CD4-positive, alpha-beta T cell treated with Interleukin-17A for 1 hour (primary cell): ENCODE results near the gene UBXN11.

Source experiments
- DNase-seq: peaks from one replicate; pipeline ENCODE4 v3.0.0-alpha.2; 2020

Gene UBXN11

DNA sequence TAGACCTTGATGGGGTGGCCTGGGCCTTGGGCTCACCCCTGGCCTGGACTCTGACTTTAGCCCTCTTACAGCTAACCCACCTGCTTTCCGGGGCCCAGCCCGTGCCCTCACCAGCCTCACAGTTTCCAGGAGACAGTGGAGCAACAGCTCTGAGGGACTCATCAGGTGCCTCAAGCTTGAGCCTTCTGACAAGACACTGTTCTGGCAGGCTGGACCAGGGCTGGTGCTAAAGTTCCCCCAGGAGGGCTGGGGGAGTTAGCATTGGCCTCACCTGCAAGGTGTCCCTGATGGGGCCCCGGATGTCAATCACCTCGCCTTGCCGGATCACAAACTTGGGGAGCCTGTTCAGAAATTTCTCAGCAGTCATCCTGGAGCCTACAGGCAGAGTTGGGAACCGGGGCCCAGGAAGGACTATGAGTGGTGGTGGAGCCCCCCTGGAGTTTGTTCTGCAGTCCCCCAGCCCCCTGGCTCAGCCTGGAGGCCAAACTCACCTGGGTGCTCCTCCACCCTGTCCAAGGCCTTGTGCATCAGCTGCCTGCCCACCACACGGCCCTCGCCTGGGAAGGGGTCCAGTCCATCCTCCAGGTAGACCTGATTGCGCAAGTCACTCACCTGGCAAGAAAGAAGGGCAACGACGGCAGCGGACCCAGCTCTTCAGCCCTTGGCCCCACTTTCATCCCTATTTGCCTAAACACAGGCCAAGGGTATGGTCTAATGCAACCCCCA is 22.4 kb downstream of the UBXN11 start:
- no peak for DNase-seq

DNA sequence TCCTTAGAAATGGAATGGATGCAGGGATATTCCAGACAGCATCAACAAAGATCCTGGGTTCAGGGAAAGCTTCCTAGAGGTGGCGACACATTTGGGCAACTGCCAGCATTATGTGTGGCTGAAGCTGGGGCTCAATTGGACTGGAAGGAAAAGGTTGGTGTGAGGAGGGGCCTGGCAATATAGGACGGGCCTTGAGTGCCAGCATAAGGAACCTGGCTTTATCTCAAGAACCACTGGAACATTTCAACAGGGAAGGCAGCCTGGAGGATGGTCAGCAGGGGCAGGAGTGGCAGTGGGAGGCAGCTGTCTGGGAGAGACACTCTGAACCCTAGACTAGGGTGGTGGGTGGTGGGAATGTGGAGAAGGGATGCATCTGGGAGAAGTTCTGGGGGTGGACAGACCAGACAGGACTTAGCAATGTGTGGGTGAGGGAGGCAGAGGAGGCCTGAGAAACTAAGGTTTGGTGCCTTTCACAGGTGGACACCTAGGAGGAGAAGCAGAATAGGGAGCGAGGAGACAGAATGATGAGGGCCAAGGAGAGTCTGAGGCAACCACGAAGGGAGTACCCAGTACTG is 23.1 kb downstream of the UBXN11 start:
- no peak for DNase-seq

DNA sequence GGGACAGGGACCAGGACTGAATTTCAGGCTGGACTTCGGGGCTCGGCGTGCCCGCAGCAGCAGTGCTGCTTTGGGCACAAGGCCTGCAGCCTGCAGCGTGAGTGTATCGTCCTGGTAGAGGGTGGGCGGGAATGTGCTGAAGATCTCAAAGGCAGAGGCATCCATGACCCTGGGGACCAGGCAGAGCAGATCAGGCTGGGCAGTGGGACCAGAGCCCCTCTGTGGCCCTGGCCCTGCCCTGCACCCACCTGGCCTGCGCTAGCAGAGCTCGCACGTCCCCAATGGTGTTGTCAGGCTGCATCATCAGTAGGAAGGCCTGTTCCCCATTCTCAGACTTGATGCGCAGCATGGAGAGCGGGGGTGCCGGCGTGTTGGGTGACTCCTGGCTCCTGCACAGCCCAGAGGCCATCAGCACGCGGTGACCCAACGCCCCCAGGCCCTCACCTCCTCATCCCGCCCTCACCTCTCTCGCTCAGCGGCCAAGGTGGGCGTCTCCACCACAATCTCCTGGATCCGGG is 24.0 kb downstream of the UBXN11 start:
- no peak for DNase-seq

DNA sequence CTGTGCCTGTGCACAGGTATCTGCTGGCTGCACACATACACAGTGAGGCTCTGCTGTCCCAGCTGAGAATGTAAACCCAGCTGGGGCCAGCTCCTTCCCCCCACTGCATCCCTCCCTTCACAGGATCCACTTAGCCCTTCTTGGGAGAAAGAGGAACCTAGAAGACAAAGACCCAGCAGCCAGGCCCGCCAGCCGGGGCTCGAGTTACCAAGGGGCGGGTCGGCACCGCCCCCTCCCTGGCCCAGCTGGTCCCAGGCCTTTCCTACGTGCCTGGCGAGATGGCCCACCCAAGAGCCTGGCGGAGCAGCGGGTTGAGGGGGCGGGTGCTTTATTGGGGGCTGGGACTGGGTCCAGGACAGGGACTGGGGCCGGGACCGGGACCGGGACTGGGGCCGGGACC is 24.5 kb downstream of the UBXN11 start:
- DNase-seq, result no peak

DNA sequence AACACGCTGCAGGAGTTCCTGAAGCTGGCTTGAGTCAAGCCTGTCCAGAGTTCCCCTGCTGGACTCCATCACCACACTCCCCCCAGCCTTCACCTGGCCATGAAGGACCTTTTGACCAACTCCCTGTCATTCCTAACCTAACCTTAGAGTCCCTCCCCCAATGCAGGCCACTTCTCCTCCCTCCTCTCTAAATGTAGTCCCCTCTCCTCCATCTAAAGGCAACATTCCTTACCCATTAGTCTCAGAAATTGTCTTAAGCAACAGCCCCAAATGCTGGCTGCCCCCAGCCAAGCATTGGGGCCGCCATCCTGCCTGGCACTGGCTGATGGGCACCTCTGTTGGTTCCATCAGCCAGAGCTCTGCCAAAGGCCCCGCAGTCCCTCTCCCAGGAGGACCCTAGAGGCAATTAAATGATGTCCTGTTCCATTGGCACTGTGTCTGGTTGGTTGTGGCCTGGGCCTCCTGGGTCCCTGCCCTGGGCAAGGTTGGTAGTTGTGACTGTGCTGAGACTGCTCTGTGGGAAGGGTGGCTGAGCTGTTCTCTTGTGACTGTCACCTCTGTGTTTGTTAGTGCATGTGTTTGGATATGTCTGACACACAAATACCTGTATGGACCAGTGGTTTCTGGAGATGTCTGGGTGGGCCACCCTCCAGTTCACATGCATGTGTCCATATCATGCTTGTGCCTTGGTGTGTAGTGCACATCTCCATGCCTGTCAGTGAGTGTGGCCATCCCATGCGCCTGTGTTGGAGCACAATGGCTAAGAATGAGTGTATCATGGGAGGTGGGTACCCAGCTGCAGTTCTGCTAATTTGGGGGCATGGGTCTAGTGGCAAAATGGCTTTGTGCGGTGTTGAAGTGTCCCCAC is 25.1 kb downstream of the UBXN11 start:
- no peak for DNase-seq

DNA sequence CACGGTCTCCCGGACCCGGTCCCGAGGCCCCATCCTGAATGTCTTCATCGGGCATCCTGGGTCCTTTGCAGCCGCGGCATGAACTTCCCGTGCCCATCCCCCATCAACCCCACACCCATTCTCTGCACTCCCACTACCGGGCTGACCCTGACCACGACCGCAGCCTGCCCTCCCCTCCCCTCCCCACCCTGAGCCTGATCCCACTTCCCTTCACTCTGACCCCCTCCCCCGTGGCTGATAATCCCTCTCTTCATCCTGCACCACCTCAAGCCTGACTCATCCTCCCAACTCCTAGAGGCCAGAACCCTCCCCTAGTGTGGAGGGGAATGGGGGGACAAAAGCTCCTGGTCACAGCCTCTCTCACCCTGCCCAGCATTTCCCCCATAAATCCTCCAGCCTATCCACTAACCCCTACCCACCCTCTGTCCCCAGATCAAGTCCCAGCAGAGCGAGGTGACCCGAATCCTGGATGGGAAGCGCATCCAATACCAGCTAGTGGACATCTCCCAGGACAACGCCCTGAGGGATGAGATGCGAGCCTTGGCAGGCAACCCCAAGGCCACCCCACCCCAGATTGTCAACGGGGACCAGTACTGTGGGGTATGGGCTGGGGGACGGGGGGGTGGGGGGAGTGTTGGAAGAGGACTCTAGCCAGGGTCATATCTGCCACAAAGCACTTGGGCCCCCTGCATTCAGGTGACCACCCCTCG is 25.9 kb downstream of the UBXN11 start:
- DNase-seq, result no peak

DNA sequence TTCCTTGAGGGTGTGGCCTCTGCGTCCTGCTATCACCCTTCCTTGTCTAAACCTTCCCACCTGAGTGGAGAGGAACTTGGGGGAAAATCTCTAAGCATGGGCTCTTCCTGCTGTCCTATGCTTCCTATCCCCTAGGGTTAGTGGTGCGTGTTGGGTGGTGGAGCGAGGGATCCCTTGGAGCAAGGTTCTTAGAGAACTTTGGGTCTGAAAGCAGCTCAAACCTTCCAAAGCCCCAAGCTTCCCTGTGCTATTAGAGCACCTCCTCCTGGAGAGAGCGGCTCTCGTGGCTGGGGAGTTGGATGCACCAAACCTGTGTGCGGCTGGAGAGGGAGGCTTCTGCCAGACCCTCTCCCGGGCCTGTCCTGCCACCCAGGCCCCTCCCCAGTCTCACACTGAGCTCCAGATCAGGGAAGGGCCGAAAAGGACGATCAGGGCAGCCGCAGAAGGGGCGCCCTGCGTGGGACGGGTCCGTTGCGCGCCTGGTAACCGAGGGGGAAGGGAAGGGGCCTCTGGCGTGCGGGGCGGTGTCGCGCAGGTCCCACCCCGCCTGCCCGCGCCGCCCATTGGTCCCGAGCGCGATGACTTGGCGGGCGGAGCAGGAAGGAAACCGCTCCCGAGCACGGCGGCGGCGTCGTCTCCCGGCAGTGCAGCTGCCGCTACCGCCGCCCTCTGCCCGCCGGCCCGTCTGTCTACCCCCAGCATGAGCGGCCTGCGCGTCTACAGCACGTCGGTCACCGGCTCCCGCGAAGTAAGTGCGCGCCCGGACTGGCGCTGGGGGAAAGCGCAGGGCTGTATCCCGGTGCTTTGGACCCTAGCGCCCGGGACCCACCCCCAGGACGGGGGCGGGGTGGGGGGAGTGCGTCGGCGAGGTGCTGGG is 26.7 kb downstream of the UBXN11 start, which contains the start of gene SH3BGRL3:
SH3BGRL3 (plus strand) TSS at position 631 of the 877 bp plus-strand sequence; CDS start at position 701, 70 bp downstream.
- DNase-seq, result peak; percentile 85

DNA sequence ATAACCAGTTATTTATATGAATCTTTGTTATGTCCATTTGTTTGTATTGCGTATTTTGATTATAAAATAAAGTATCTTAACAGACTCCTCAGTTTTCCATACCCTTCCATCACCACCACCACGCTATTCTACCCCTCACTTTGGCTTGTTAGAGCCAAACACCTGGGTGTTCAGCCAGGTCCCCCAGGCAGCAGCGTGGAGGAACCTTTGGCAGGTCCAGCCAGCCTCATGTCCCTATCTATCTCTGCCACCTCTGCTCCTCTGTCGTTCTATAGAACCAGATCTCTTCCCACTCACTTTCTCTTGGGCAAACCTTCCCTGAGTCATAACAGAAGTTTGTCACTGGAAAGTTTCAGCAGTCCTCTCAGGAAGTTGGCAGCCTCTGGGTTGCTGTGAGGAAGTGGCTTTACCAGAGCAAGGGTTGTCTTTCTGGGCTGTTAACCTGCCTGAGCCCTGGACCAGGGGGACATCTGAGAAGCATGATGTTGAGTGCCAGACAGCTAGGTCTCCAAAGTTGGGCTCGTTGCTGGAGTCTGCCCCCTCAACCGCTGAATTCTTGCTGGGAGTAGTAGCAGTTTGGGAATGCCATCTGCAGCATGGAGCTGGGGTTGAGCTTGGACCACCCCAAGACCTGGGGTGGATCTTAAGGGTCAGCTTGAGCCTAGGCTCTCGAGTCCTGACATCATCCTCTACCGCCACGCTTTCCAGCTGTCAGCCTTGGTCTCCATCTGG is 27.5 kb downstream of the UBXN11 start:
- peak; percentile 52 for DNase-seq

DNA sequence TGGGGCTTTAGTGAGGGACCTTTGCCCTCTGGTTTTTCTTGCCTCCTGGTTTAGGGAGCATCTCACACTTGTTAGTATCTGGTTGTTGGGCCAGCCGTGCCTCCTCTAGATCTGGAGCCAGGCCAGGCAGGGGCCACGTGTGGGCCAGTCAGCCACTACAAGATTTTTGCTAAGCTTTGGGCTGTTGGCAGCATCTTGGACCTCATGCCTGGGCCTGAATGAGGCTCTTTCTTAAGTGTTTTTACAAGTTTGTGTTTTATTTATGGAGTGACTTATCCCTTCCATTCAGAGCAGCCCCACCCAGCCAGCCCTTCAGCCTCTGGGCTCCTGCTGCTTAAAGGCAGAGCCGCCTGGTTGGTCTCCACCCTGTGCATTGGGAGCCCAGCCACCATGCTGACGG is 28.1 kb downstream of the UBXN11 start:
- no peak for DNase-seq

DNA sequence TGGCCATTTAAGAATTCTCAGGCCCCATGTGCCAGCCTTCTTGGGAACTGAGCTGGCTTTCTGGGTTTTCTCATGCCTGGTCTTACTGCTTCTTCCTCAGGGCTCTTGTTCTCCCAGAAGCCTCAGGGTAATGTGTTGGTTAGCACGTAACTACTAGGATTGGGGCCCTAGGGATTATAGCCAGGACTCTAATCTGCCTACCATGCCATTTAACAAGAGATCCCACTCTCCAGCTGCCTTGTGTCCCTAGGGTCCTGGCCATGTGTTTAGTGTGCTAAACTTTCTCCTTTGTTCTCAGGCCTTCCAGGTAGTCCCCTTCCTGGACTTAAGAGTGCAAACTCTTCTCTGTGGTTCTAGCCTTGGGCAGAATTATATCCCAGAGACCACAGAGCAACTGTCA is 28.7 kb downstream of the UBXN11 start:
- no peak for DNase-seq

DNA sequence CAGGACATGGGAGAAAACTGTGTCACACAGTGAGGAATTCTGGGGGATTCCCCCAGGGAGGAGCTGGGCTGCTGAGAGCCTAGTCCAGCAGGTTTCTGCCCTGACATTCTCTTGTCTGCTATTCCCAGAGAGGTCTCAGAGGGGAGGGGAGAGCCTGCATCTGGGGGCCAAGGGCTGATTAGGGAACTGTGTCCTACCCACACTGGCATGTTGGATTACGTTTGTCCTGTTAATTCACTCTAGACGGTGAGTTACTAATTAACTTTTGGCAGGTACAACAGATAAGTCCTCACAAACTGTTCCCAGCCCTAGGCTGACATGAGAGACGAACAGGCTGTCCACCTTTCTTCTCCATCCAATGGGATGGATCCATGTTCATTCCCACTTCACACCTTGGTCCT is 29.2 kb downstream of the UBXN11 start:
- no peak for DNase-seq

DNA sequence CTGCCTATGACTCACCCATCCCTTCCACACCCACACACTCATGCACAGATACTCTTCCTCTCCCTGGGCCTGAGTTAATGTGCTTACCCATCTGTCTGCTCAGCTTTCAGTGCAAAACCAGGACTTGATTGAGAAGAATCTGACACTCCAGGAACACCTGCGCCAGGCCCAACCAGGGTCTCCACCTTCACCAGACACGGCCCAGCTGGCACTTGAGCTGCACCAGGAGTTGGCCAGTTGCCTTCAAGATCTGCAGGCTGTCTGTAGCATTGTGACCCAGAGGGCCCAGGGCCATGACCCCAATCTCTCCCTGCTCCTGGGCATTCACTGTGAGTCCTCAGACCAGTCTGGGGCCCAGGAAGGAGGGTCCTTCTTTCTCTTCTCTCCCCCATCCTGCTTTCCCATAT is 30.0 kb downstream of the UBXN11 start:
- no peak for DNase-seq

DNA sequence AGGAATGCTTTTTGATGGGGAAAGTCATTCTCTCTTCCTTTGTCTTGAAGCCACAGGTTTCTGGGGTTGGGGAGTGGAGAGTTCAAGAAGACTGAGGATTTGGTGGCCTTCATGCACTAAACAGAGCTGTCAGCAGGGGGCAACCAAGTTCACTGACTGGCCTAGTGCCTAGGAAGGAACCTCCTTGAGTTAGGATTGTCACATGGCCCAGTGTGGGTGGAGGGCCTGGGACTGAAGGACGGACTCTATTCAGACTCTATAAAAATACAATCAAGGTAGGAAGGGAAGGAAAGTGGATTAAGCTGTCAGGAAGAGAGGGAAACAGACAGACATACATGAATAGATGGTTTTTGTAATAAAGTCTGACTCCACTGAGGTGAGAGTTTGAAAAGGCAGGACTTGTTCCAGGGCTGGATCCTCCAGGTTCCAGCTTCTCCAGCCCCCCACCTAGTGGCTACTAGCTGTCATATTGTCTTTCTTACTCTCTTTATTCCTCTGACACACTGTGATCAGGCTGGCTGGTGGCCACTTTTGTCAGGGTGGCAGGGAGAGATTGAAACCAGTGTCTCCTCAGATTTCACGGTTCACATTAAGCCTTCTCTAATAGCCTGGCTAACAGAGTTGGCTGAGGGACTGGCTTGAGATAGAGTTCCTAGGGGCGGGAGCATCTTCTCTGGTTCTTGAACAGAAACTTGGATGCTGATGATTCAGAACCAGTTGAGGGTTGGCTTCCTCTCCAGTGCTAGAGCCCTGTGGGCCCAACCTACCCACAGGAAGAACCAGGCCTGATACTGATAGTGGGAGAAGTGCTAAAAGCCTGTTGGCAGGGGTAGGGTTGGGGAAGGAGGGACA is 30.6 kb downstream of the UBXN11 start:
- peak; percentile 83 for DNase-seq

DNA sequence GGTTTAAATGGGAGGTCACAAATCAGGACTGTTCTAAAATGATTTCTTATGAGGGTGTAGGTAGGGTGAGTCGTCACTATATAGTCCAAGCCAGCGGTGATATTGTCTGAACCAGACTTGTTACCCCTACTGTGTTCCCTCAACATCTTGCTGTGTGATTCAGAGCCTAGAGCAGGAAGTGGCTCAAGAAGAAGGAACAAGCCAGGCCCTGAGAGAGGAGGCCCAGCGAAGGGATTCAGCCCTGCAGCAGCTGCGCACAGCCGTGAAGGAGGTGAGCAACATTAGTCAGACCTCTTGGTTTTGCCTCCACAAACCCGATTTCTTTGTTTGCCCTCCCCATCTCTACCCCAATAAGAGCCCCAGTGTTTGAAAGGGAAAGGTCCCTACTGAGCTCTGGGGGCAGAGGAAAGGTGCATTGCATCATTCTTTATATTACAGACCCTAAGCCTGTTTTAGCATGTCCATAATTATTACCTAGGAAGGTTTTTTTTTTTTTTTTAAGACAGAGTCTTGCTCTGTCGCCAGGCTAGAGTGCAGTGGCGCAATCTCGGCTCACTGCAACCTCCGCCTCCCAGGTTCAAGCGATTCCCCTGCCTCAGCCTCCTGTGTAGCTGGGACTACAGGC is 31.5 kb downstream of the UBXN11 start:
- DNase-seq, result no peak

DNA sequence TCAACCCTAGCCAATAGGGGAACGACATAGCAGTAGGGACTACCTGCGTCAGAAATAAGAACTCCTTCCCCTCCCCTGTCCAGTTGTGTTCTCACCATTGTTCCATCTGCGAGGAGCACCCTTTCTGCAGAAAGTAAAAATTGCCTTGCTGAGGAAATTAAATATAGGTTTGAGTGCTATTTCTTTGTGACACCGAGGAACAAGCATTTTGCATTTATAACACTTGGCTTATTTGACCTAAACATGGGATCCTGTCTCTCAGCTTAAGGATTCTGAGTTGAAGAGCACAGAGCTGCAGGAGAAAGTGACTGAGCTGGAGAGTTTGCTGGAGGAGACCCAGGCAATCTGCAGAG is 37.3 kb downstream of the UBXN11 start:
- no peak for DNase-seq

DNA sequence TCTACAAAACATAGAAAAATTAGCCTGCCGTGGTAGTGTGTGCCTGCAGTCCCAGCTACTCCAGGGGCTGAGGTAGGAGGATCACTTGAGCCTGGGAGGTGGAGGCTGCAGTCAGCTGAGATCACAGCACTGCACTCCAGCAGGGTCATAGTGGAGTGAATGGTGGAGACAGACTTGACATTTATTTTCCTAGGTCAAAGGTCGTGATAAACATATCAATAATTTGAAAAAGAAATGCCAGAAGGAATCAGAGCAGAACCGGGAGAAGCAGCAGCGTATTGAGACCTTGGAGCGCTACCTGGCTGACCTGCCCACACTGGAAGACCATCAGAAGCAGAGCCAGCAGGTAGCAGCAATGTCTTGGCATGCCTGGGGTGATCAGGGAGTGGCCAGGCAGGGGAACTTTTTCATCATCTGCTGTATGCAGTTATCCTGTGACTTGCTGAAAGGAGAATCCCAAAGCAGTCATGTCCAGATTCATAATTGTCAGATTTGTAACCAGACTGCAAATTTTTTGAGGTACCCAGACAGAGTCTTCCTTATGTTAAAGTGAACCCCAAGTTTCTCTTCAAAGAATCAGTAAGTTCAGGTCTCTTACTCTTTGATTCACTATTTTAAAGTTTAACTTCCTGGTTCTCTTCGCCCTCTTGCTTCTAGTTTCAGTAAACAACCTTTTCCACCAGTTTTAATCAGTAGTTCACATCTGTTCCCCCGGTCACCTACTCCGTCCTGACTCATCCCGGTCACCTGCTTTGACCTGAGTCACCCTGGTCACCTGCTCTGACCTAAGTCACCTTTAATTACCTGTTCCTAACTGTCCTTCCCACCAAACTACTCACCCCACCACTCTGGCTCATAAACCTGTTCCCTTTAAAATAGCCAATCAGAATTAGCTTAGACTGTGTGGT is 37.9 kb downstream of the UBXN11 start:
- no peak for DNase-seq

DNA sequence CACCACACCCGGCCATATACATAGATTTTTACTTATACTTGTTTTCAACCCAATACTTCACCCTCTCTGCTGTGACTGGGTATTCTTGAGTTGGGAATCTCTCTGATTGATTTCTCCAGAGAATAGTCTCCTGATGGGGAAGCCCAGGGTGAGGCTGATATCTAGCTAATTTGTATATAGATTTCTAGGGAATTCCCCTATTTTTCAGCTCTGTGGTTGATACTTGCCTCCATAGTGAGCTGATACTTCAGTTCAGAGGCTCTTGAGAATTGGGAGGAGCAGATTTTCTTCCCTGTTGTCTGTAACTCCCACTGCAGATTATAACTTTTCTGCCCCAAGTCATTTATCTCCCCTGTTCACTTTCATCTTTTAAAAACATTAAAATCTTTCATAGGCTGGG is 41.0 kb downstream of the UBXN11 start:
- no peak for DNase-seq

DNA sequence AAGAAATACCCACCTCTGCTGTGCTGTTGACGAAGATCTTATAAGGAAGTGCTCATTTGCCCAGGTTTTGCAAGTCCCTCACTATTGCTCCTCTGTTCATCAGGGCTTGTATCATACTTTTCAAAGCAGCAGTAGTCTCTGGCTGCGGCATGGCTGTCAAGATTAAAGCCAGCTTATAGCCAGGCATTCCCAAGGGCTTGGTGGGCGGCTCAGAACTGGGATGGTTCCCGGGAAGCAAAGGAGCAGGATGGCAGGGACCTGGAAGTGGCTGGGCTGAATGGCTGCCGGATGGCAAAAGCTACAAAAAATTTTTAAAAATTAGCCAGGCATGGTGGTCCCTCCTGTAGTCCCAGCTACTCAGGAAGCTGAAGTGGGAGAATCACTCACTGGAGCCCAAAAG is 43.2 kb downstream of the UBXN11 start:
- no peak for DNase-seq

DNA sequence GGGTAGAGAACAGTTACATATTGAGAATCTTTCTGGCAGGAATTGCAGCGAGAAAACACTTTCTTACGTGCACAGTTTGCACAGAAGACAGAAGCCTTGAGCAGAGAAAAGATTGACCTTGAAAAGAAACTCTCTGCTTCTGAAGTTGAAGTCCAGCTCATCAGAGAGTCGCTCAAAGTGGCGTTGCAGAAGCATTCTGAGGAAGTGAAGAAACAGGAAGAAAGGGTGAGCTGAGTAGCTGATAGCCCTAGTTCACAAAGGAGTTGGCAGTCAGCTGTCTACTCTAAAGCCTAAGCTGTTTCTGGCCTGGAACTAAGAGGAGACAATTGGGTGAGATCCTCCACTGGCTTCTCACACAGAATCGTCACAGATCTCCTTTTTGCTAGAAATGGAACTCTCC is 46.9 kb downstream of the UBXN11 start:
- DNase-seq, result no peak
